Ishikawa (cell line): ENCODE results near the gene RNF157.

Experiments
- CREB1 ChIP-seq: IDR thresholded peaks from 2 replicates; pipeline ENCODE4 v1.6.1; 2012; ENCODE audit warnings: low read depth
- EGR1 ChIP-seq: IDR thresholded peaks from 2 replicates; pipeline ENCODE4 v1.6.1; 2012
- FOXM1 ChIP-seq: IDR thresholded peaks from 2 replicates; pipeline ENCODE4 v1.6.1; 2012; ENCODE audit warnings: low read depth, borderline replicate concordance
- NFIC ChIP-seq: IDR thresholded peaks from 2 replicates; pipeline ENCODE4 v1.6.1; 2012
- TEAD4 ChIP-seq: IDR thresholded peaks from 2 replicates; pipeline ENCODE4 v1.6.1; 2012
- TF ChIP-seq, protein P1 (sequence below): IDR thresholded peaks from 2 replicates; pipeline ENCODE4 v1.6.1; 2012; ENCODE audit warnings: low read depth, mild to moderate bottlenecking

Gene RNF157

DNA sequence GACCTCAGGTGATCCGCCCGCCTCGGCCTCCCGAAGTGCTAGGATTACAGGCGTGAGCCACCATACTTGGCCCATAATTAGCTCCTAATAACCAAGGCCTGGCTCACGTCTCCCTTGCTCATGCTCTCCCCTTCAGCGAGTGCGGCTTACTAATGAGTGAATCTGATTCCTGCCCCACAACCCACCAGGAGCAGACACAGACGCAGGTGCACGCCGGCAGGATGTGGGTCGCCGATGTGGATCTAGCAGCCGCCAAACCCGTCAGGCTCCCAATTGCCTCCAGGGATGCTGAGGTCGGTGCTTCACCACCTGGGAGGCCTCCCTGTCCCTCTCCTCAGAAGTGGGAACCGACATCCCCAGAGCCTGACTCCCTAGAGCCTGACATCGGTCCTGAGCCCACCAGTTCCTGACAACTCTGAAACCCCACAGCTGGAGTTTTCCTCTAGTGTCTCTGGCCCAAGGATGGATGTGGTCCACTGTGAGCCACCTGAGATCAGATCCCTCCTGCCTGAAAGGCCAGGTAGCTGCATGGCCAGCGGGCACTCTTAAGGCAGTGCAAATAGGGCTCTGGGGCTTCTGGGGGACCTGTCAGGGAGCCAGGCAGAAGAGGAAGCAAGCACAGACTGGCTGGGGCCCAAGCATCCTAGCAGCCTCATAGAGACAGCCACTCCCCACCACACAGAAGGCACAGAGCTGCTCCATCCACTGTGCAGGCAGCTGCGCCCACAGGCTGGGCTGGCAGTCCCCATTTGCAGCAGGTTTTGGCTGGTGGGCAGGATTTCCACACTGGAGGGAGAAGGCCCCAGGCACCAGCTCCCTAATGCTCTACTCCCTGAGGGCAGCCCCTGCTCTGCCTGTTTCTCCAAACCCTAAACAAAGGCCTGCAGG, 147.5 kb downstream of the RNF157 start:
- TF ChIP-seq EGR1 (no peak), FOXM1 (no peak), NFIC (no peak), TEAD4 (no peak), CREB1 (no peak)
- TF ChIP-seq, protein P1, sequence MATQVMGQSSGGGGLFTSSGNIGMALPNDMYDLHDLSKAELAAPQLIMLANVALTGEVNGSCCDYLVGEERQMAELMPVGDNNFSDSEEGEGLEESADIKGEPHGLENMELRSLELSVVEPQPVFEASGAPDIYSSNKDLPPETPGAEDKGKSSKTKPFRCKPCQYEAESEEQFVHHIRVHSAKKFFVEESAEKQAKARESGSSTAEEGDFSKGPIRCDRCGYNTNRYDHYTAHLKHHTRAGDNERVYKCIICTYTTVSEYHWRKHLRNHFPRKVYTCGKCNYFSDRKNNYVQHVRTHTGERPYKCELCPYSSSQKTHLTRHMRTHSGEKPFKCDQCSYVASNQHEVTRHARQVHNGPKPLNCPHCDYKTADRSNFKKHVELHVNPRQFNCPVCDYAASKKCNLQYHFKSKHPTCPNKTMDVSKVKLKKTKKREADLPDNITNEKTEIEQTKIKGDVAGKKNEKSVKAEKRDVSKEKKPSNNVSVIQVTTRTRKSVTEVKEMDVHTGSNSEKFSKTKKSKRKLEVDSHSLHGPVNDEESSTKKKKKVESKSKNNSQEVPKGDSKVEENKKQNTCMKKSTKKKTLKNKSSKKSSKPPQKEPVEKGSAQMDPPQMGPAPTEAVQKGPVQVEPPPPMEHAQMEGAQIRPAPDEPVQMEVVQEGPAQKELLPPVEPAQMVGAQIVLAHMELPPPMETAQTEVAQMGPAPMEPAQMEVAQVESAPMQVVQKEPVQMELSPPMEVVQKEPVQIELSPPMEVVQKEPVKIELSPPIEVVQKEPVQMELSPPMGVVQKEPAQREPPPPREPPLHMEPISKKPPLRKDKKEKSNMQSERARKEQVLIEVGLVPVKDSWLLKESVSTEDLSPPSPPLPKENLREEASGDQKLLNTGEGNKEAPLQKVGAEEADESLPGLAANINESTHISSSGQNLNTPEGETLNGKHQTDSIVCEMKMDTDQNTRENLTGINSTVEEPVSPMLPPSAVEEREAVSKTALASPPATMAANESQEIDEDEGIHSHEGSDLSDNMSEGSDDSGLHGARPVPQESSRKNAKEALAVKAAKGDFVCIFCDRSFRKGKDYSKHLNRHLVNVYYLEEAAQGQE = no peak
